Measurements from ENCODE around the gene ANKRD33B.

GRCh38 chr5:10562201-10563109 is 1.4 kb upstream of the ANKRD33B start:
- TF ChIP-seq CTCF (IDR thresholded peaks at IDR 0.05) (no peak), POLR2A (IDR thresholded peaks at IDR 0.05) (no peak)

Data from breast epithelium (tissue), 3 donors.